ENCODE data around the gene TSFM. TPM values are rescaled to one million over a fixed set of nuclear protein-coding genes. Genes with fewer than 3 reads are reported as not detected.

TSFM gene
- total RNA-seq, 1 donor = 17.2 TPM

DNA sequence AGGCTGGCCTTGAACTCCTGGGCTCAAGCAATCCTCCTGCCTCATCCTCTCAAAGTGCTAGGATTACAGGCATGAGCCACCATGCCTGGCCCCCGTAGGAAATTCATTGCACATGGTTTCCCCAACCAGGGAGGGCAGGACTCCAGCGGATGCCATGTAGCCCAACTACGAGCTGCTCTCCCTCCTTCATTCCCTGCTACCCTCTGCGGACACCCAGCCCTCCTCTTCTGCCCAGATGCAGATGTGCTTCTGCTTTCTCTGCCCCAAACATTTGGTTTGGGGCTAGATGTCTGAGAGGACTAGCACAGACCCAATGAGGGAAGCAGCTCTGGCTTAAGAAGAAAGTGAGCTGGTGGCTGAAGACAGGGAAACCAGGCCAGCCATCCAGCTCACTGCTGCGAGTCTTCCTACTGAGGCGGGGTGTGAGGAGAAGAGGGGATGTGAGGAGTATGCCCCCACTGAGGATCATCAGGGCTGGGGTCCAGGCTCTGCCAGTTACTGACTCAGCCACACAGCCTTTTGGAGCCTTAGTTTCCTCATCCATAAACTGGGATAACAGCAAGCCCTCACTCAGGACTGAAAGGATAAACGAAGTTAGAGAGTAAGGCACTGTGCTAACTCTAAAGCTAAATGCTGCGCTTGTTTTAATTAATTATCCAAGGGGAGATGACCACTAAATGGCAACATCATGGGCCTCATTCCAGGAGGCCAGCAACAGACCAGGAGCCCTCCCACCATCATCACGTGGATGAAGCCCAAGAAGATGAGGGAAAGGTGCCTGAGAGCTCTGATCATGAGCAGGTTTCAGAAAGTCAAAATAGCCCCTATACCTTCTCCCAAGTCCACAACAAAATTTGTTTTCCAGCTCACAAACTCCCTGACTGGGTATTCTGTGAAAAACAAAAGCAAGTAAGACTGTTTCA is 53.0 kb downstream of the TSFM start:
- H3K27me3 ChIP-seq (ENCODE audit: insufficient read depth, low read length) = no peaks in the 10 kb centered on the region
- no peaks in the 10 kb centered on the region for H3K9me3 ChIP-seq (ENCODE audit: low read depth, low read length)
- H3K4me3 ChIP-seq (ENCODE audit: low read length) = no peak overlapping the region
- H3K4me1 ChIP-seq (ENCODE audit: insufficient read depth, low read length) = peaks cover 100% of the 10 kb centered on the region

DNA sequence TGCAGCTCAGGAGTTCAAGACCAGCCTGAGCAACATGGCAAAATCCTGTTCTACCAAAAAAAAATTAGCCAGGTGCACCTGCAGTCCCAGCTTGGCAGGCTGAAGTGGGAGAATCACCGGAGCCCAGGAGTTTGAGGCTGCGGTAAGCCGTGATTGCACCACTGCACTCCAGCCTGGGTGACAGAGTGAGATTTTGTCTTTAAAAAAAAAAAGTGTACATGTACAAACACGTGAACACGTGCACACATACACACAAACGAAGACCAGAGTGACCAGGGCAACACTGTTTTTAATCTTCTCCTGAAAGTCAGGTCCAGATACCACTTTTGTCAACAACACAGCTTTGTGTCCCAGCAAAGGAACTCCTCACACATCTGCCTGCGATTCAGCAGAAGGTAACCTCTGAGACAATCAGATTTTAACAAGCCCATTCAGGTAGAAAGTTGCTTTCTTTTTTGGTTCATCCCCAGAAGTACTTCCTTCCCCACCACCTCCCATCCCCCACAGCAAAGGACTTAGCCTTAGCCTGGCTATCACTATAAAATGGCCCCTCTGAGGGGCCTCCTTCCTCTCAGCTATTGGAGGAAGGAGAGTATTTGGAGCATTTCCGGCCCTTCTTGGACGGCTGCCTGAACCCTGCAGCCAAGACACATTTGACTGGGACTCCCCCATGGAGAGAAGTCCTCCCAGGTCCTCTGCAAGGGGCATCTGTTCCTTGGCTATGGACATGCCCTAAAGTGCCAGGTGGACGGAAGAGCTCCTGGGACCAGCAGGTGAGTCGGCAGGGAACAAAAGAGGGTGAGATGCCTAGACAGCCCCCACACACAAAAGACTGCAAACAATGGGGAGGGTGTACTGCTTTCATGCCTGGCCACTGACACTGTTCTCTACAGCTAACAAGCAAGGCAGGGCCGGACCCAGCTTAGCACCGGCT is 54.1 kb downstream of the TSFM start:
- Histone ChIP-seq H3K4me3 (ENCODE audit: low read length) (peak overlapping the region; percentile 9), H3K4me1 (ENCODE audit: insufficient read depth, low read length) (peaks cover 99% of the 10 kb centered on the region)

DNA sequence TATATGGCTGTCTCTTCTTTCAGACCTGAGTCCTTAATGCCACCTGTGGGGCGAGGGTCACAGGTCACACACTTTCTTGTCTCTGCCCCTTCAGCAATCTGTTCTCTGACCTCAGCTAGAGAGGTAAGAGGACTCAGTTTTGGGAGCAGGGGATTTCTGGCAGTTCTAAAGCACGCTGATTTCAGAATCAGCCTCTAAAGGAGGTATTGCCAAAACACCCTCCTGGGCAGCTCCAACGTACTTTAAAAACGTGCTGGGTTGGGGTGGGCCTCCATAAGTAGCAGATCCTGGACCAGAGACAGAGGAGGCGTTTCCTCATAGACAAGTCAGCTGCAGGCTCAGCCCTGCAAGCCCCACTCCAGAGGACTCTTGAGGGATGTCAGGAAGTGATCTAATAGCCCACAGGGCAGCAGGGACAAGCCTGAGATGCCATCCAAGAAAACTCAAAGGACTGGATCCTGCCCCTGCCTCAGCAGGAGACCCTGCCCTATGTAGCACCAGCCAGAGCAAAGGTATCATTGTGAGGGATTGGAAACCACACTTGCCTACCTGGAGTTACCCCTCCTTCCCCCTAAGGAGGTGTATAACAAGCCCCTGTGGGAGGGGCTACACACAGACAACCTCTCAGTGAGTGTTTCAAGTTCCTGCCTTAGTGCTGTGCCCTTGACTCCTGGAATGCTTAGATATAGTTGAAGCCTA is 55.4 kb downstream of the TSFM start:
- Histone ChIP-seq H3K9me3 (ENCODE audit: low read depth, low read length) (no peaks in the 10 kb centered on the region), H3K4me3 (ENCODE audit: low read length) (no peak overlapping the region), H3K4me1 (ENCODE audit: insufficient read depth, low read length) (peaks cover 99% of the 10 kb centered on the region), H3K27me3 (ENCODE audit: insufficient read depth, low read length) (no peaks in the 10 kb centered on the region)

More for the DNA sequence above, 54.1 kb downstream of the TSFM start:
- Histone ChIP-seq H3K9me3 (ENCODE audit: low read depth, low read length) (no peaks in the 10 kb centered on the region), H3K27me3 (ENCODE audit: insufficient read depth, low read length) (no peaks in the 10 kb centered on the region)

DNA sequence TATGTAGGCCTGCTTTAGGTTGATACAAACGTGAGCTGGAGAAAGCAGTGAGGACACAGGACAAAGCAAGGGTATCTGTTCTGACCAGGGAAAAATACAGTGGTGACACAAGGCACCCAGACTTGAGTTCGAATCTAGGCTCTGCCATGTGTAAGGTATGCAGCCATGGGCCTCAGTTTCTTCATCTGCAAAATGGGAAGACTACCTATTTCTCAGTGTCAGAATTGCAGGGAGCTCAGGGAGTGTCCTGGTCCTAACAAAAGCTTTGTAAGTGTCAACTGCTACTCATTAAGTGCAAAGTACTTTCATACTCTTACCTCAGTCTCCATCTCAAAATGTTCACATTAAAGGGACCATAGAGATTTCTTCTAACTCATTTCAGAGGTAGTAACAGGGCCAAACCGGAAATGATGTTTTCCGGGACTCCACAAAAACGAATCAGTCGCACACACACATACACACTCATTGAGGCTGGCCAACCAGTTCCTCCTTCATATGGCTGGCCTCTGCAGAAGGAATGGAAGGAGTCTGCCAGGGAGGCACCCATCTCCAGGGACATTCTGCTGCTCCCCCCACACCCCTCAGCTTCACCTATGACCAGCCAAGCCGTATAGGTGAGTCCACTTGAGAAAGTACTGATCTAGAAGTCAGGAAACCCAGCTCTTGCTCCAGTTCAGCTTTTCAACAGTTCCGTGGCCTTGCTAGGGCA is 56.2 kb downstream of the TSFM start:
- Histone ChIP-seq H3K4me1 (ENCODE audit: insufficient read depth, low read length) (peaks cover 99% of the 10 kb centered on the region), H3K27me3 (ENCODE audit: insufficient read depth, low read length) (no peaks in the 10 kb centered on the region), H3K4me3 (ENCODE audit: low read length) (no peak overlapping the region), H3K9me3 (ENCODE audit: low read depth, low read length) (no peaks in the 10 kb centered on the region)

DNA sequence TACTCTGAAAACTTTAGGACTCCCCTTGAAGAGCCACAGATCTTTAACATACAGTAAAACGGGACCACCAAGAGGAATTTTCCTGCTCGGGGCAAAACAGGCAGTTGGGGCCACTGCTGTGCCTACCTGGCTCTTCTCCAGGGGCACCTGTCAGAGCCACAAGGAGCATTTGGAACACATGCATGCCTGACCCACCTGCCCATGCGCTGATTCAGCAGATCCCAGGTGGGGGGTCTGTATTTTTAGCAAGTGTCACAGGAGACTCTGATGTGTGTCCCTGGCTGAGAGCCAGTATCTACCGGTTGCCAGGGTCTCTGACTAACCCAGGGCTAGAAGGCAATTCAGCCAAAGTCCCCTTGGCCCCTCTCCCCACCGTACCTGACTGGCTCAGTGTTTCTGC is 57.4 kb downstream of the TSFM start:
- H3K27me3 ChIP-seq (ENCODE audit: insufficient read depth, low read length) = no peaks in the 10 kb centered on the region
- no peak overlapping the region for H3K4me3 ChIP-seq (ENCODE audit: low read length)
- H3K4me1 ChIP-seq (ENCODE audit: insufficient read depth, low read length) = peaks cover 95% of the 10 kb centered on the region
- no peaks in the 10 kb centered on the region for H3K9me3 ChIP-seq (ENCODE audit: low read depth, low read length)

DNA sequence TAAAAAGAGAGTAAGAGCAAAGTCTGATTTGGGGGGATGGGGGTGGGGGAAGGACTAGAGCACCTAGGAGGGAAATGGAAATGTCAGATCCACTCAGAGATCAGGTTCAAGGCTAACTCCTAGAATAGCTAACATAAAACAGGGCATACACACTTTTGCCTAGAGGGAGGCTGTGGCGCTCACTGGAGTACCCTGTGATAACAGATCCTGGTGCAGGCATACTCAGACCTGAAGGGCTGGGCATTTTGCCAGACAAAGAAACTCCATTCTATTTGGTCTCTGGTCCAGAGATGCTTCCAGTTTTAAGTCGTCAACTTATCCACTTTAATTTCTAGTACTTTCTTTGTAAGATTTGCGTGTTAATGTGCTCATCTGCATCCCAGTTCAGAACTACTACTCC is 58.1 kb downstream of the TSFM start:
- Histone ChIP-seq H3K4me1 (ENCODE audit: insufficient read depth, low read length) (peaks cover 88% of the 10 kb centered on the region), H3K4me3 (ENCODE audit: low read length) (no peak overlapping the region), H3K9me3 (ENCODE audit: low read depth, low read length) (no peaks in the 10 kb centered on the region), H3K27me3 (ENCODE audit: insufficient read depth, low read length) (no peaks in the 10 kb centered on the region)

DNA sequence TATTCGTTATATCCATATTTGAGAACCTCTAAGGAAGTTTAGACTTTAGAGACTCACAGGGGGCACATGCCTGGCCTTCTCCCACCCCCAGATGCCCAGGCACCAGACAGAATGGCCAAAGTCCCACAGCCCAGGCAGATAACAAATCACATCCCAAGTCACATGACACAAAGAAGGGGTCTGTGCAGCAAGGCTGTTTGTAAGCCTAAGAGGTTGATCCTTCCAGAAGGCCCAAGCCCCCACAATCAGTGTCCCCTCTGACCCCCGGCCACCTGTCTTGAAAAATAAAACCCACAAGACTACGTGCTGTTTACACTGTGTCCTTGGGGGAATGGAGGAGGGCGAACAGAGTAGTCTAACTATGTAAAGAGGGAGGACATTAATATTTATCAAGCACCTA is 58.9 kb downstream of the TSFM start:
- Histone ChIP-seq H3K27me3 (ENCODE audit: insufficient read depth, low read length) (no peaks in the 10 kb centered on the region), H3K4me3 (ENCODE audit: low read length) (no peak overlapping the region), H3K9me3 (ENCODE audit: low read depth, low read length) (no peaks in the 10 kb centered on the region), H3K4me1 (ENCODE audit: insufficient read depth, low read length) (peaks cover 81% of the 10 kb centered on the region)

DNA sequence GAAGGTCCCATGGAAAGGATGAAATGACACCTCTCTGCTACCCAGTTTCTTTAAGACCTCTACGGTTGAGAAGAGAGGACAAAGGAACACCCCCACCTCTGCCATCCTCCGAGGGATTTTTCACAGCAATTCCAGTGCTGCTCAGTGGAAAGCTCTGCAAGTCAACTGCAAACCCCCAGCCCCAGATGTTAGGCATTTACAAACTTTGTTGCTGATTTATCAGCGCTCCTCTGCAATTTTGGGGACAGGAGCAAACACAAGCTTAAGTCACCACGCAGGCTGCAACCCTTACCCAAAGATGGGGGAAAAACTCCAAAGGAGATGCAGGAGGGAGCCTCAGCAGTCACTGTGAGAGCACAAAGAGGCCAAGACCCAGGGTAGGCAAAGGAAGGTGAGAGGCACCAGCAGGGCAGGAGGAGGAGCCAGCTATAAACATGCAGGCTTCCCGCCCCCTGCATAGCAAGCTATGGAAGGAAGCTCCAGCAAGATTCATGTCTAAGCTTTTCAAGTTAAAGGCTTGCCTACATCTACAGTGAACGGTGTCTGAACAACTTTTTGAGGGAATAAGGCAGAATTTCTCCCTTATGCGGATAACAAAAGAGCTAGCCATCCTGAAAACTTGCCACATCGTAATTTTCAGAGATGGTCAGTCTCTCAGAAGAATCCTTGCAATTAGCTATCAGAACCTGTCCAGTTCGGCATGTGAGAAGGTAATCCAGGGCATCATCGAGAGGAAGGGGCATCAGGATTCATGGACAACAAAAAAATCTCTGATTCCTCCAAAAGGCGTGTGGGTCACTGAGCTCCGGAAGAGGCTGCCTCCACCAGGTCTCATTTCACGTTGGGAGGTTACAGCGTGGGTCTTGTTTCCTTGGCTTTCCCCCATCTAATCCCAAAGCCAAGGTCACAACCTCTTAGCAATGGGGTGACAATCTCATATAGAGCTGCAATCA is 60.0 kb downstream of the TSFM start:
- peaks cover 76% of the 10 kb centered on the region for H3K4me1 ChIP-seq (ENCODE audit: insufficient read depth, low read length)
- no peak overlapping the region for H3K4me3 ChIP-seq (ENCODE audit: low read length)
- no peaks in the 10 kb centered on the region for H3K27me3 ChIP-seq (ENCODE audit: insufficient read depth, low read length)
- H3K9me3 ChIP-seq (ENCODE audit: low read depth, low read length) = no peaks in the 10 kb centered on the region

DNA sequence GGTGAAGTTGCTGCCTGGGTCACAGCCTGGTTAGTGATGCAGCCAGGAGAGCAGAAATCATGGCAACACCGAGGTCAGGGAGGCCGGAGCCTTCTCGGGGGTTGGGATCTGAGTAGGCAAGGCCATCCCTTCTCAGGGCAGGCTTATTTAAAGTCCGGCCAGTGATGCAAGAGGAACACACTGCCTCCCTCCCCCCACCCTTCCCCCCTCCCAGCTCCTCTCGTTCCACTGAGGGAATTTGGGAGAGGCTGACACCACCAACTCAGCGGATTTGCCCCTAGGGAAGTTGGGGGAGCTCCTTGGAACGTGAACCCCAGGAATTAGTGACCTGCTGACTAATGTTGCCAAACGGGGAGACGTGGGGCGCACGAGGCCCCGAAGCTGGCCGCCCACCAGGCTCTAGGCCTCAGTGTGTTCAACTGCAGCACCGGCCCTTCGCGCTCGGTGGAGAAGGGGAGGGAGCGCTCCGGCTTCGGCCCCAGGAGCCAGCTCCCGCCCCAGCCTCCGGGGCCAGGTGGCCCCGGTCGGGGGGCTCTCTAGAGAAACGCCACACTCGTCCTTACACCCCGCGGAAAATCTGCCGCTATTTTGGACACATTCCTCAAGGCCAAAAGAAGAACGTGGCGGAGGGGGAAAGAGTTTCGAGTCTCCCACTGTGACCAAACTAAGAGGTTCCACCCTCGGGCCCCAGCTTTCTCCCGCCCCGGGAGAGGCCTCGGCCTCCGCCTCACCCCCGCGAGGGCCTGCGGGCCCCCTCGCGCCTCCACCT is 62.3 kb downstream of the TSFM start:
- H3K9me3 ChIP-seq (ENCODE audit: low read depth, low read length) = no peaks in the 10 kb centered on the region
- no peaks in the 10 kb centered on the region for H3K27me3 ChIP-seq (ENCODE audit: insufficient read depth, low read length)
- peak overlapping the region; percentile 94 for H3K4me3 ChIP-seq (ENCODE audit: low read length)
- H3K4me1 ChIP-seq (ENCODE audit: insufficient read depth, low read length) = peaks cover 60% of the 10 kb centered on the region

DNA sequence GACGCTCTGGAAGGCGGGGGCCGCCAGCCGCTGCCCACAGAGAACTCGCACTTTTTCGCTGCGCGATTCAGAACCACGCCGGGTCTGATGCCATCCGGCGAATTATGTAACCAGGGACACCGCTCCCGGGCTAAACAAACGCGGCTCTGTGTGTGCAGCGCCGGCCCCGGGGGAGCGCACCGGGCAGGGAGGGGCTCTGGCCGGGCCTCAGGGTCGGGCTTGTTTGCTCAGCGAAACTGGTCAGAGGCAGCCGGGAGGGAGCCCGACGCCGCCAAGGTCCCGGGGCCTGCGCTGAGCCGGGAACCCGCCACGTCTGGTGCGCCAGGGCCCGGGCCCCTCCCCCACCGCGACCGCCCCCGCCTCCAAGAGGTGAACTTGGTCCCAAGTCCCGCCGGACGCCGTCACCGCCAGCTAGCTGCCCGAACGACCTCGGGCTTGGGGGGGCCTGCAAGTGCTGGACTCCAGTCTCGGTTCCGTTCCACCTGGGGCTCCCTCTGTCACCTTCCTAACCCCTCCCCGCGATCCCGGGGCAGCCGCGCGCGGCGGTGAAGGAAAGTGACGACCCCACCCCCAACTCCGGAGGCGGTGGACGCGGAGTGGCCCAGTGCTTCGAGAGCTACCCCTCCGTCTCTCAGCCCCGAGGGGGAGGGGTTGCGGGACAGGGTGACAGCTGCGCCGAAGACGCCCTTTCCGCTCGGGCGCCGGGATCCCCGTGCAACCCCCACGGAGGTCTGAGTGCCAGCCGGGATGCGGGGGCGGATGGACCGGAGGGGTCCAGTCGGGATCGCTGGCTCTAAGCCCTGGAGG is 63.1 kb downstream of the TSFM start:
- no peaks in the 10 kb centered on the region for H3K9me3 ChIP-seq (ENCODE audit: low read depth, low read length)
- H3K4me1 ChIP-seq (ENCODE audit: insufficient read depth, low read length) = peaks cover 56% of the 10 kb centered on the region
- H3K27me3 ChIP-seq (ENCODE audit: insufficient read depth, low read length) = no peaks in the 10 kb centered on the region
- H3K4me3 ChIP-seq (ENCODE audit: low read length) = peak overlapping the region; percentile 94

DNA sequence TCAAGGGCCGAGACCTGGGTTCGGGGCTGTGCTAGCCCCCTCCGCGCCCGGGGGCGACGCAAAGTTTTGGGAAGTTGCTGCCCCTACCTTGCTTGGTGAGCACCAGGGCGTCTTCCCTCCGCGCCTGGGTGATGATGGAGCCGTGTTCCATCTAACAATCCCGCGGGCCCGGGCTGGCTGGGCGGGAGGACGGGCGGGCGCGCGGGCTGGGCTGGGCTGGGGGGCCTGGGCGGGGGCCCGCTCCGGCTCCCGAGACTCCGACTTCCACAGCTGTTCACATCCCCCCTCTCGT is 63.6 kb downstream of the TSFM start:
- no peaks in the 10 kb centered on the region for H3K27me3 ChIP-seq (ENCODE audit: insufficient read depth, low read length)
- H3K9me3 ChIP-seq (ENCODE audit: low read depth, low read length) = no peaks in the 10 kb centered on the region
- peaks cover 55% of the 10 kb centered on the region for H3K4me1 ChIP-seq (ENCODE audit: insufficient read depth, low read length)
- H3K4me3 ChIP-seq (ENCODE audit: low read length) = peak overlapping the region; percentile 94

DNA sequence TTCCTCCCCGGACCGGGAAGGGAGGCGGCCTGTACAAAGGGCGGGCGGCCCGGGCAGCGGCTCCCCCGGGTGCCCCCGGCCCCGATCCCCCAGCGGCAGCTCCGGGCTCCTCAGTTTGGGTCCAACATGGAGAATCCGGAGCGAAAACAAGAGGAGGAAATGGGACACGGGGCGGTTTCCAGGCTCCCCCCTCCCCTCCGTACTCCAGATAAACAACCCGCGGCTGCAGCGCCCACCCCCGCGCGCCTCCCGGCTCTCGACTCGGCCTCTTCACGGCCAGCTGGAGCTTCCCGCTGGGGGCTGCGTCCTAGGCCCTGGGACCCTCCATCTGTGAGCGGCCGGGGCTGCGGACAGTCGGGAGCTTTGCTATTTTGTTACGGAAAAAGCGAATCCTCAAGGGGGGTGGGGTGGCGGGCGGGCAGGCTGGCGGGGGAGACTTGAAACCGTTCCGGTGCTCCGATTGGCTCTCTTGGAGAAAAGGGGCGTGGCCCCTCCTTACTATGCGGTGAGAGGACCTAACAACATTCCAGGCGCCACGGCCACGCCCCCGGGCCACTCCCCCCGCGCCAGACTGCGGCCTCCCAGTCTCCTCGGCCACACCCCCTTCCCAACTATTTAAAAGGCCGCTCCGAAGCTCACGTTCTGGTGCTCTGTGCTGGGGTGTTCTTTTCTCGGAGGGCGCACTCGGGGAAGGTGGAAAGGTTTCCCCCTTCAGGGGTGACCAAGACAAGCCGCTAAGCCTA is 64.2 kb downstream of the TSFM start, which contains the start of gene CTDSP2:
Gene CTDSP2 (minus strand): TSS at position 153 of the 743 bp plus-strand sequence. CDS start 294 bp downstream, outside the sequence.
- Histone ChIP-seq H3K27me3 (ENCODE audit: insufficient read depth, low read length) (peaks cover under 1% of the 10 kb centered on the region), H3K4me3 (ENCODE audit: low read length) (peak within 1 kb of the TSS; percentile 94), H3K4me1 (ENCODE audit: insufficient read depth, low read length) (peaks cover 50% of the 10 kb centered on the region), H3K9me3 (ENCODE audit: low read depth, low read length) (no peaks in the 10 kb centered on the region)
